Measurements from ENCODE around the gene SLC35B2. TPM values are rescaled to one million over a fixed set of nuclear protein-coding genes. Genes with fewer than 3 reads are reported as not detected.

The SLC35B2 gene
- total and polyA plus RNA-seq, 2 experiments from 2014 or later: 14.0 to 30.9 TPM

GRCh38 chr6:44264154-44265006 lies 7.1 kb upstream of the SLC35B2 start (continued):
- TF ChIP-seq, protein P1, sequence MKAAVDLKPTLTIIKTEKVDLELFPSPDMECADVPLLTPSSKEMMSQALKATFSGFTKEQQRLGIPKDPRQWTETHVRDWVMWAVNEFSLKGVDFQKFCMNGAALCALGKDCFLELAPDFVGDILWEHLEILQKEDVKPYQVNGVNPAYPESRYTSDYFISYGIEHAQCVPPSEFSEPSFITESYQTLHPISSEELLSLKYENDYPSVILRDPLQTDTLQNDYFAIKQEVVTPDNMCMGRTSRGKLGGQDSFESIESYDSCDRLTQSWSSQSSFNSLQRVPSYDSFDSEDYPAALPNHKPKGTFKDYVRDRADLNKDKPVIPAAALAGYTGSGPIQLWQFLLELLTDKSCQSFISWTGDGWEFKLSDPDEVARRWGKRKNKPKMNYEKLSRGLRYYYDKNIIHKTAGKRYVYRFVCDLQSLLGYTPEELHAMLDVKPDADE (IDR thresholded peaks at IDR 0.05): no peak

- H3K4me1 Mint-ChIP-seq: peaks cover 40% of the 10 kb centered on the region
- H3K27me3 ChIP-seq (ENCODE audit: insufficient read depth): peaks cover 5% of the 10 kb centered on the region; the same call in 1 of the 2 replicates
- H3K4me3 ChIP-seq: peak overlapping the region; percentile 88
- no peaks in the 10 kb centered on the region for H3K36me3 ChIP-seq (ENCODE audit: insufficient read depth)
- peak overlapping the region; percentile 85; the same call in 1 of the 2 replicates for H3K27ac Mint-ChIP-seq
- H3K9me2 ChIP-seq (ENCODE audit: insufficient read depth): no peaks in the 10 kb centered on the region
- ATAC-seq (peak; percentile 20), DNase-seq (ENCODE audit: low spot score) (peak; percentile 49)
- H4K20me1 ChIP-seq (replicated peaks; ENCODE audit: insufficient read depth): peaks cover 6% of the 10 kb centered on the region; the same call in 1 of the 2 replicates
- no peaks in the 10 kb centered on the region for H3K9me3 Mint-ChIP-seq
- peak overlapping the region; percentile 98 for H3K4me2 ChIP-seq
- peaks cover 26% of the 10 kb centered on the region for H3K27me3 Mint-ChIP-seq (ENCODE audit: insufficient read depth, low read depth, poor library complexity)
- TF ChIP-seq, protein P1 (IDR thresholded peaks at IDR 0.05): 0 out of 2 replicates have a peak, but pooled peaks have one; percentile 27
- no peak for TF ChIP-seq ZNF331 (CRISPR knock-in tag; IDR thresholded peaks at IDR 0.05; ENCODE audit: low read depth)
- peaks cover 21% of the 10 kb centered on the region for H3K4me1 ChIP-seq (ENCODE audit: insufficient read depth)
- peak overlapping the region; percentile 86 for H3K4me3 Mint-ChIP-seq
- no peak overlapping the region for H2AFZ ChIP-seq
- H3F3A ChIP-seq (replicated peaks; ENCODE audit: low read depth): 0 out of 2 replicates have a peak, but pooled peaks cover 8% of the 10 kb centered on the region
- H3K79me2 ChIP-seq (replicated peaks; ENCODE audit: insufficient read depth): peaks cover 9% of the 10 kb centered on the region; the same call in 1 of the 2 replicates
- H3K36me3 Mint-ChIP-seq (ENCODE audit: low read depth): peaks cover 16% of the 10 kb centered on the region
- H3K27ac ChIP-seq (ENCODE audit: low read depth): no peak overlapping the region
These were observed 6.2 kb upstream of the SLC35B2 start for GRCh38 chr6:44263354-44264100.

DNA sequence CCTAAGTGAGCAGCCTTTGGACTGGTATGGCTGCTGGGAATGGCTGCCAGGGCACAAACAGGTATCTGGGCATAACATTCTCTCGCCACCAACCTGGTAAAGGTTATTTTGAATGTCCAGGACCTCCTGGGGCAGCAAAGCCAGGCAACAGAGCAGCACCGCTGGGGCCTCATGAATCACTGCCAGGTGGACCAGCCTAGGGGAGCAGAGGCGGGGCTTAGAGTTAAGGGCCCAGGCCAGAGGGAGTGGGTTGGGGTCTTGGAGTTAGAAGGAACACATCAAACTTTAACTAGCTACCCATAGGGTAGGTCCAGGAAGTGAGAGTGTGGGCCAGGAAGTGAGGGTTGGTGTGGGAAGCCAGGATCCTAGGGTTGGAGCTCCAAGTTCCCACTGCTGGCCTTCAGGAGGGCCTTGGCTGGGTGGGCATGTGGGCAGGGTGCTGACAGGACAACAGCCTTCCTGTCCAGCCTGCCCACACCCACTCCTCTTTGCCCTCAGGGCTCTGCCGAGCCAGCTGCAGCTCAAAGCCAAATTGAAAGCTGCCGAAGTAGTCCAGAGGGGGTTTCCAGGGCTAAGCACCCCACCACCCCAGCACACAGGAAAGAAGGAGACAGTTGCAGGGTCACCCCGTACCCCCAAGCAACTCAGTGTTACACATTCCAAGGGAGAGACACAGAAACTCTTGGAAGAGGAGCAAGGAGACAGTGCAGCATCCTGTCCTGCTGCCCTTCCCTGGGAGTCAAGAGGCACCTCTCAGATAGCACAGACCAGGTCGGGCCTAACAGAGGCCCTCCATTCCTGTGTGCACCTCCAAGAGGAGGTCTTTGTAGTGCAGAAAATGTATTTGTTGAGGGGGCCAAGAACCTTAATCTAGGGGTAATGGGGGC lies 5.4 kb upstream of the SLC35B2 start:
- Mint-ChIP-seq H3K4me3 (peak overlapping the region; percentile 86), H3K36me3 (ENCODE audit: low read depth) (peaks cover 19% of the 10 kb centered on the region), H3K27me3 (ENCODE audit: insufficient read depth, low read depth, poor library complexity) (peaks cover 27% of the 10 kb centered on the region), H3K4me1 (peaks cover 40% of the 10 kb centered on the region), H3K27ac (peak overlapping the region; percentile 85; the same call in 1 of the 2 replicates), H3K9me3 (peaks cover 1% of the 10 kb centered on the region; the same call in 1 of the 3 replicates)
- no peak overlapping the region for H3K27ac ChIP-seq (ENCODE audit: low read depth)
- no peak for ATAC-seq
- no peaks in the 10 kb centered on the region for H3K9me2 ChIP-seq (ENCODE audit: insufficient read depth)
- H3K4me3 ChIP-seq: peak overlapping the region; percentile 88
- peaks cover 6% of the 10 kb centered on the region; the same call in 1 of the 2 replicates for H4K20me1 ChIP-seq (replicated peaks; ENCODE audit: insufficient read depth)
- peaks cover 17% of the 10 kb centered on the region for H3K4me1 ChIP-seq (ENCODE audit: insufficient read depth)
- H2AFZ ChIP-seq: no peak overlapping the region
- H3K36me3 ChIP-seq (ENCODE audit: insufficient read depth): no peaks in the 10 kb centered on the region
- DNase-seq (ENCODE audit: low spot score): no peak
- 0 out of 2 replicates have a peak, but pooled peaks cover 8% of the 10 kb centered on the region for H3F3A ChIP-seq (replicated peaks; ENCODE audit: low read depth)
- H3K79me2 ChIP-seq (replicated peaks; ENCODE audit: insufficient read depth): peaks cover 9% of the 10 kb centered on the region; the same call in 1 of the 2 replicates
- H3K27me3 ChIP-seq (ENCODE audit: insufficient read depth): peaks cover 5% of the 10 kb centered on the region; the same call in 1 of the 2 replicates
- H3K4me2 ChIP-seq: peak overlapping the region; percentile 98
- TF ChIP-seq NANOG (IDR thresholded peaks at IDR 0.05; ENCODE audit: borderline replicate concordance) (no peak), EZH2 (IDR thresholded peaks at IDR 0.05; ENCODE audit: low read depth, unreplicated experiment) (no peak), ZNF331 (CRISPR knock-in tag; IDR thresholded peaks at IDR 0.05; ENCODE audit: low read depth) (no peak)
- TF ChIP-seq, protein P1 (IDR thresholded peaks at IDR 0.05): no peak

Measured in GM23338 (cell line).